Neutrophil (primary cell): Measurements from ENCODE around the gene TCF19.

Experiments used
- H3K27ac ChIP-seq: fragments of 200-600 bp; sonication (generic); 2 replicates; pipeline ENCODE4 v1.5.1; 2016; ENCODE audit warnings: mild to moderate bottlenecking, moderate library complexity
- H3K27me3 ChIP-seq: fragments of 200-600 bp; sonication (generic); 2 replicates; pipeline ENCODE4 v1.6.0; 2016; ENCODE audit warnings: mild to moderate bottlenecking
- H3K36me3 ChIP-seq: fragments of 200-600 bp; sonication (generic); 2 replicates; pipeline ENCODE4 v1.5.1; 2017
- H3K4me1 ChIP-seq, 2 experiments: fragments of 200-600 bp in 1 of 2; sonication (generic) in 1 of 2; 1 replicate in 1 of 2; 2 replicates in 1 of 2; pipeline versions ENCODE4 v1.5.1 to v1.6.1; 2013 to 2016; ENCODE audit warnings: low read depth in 1 of 2, low read length in 1 of 2, mild to moderate bottlenecking in 1 of 2, moderate library complexity in 1 of 2; ENCODE audit not compliant: control insufficient read depth in 1 of 2, insufficient read depth in 1 of 2
- H3K4me3 ChIP-seq, 2 experiments: fragments of 200-600 bp in 1 of 2; sonication (generic) in 1 of 2; 1 replicate in 1 of 2; 2 replicates in 1 of 2; pipeline ENCODE4 v1.5.1; 2013 to 2016; ENCODE audit warnings: low read depth in 1 of 2, low read length in 1 of 2, mild to moderate bottlenecking in 1 of 2, moderate library complexity in 1 of 2
- H3K9me3 ChIP-seq: fragments of 200-600 bp; sonication (generic); 2 replicates; pipeline ENCODE4 v1.5.1; 2016
- CTCF ChIP-seq: fragments of 200-600 bp; sonication (generic); IDR thresholded peaks from 2 replicates; pipeline ENCODE4 v1.5.1; 2016; ENCODE audit warnings: antibody characterized with exemption

Gene TCF19

GRCh38 chr6:31114541-31114878 lies 43.9 kb upstream of the TCF19 start, which contains the start of gene PSORS1C1:
Gene PSORS1C1, plus strand, starts transcription at chr6:31114800. Its CDS starts 14,833 bp downstream, at chr6:31129633.
- Histone ChIP-seq H3K4me3 (no peak within 1 kb of the TSS), H3K9me3 (no peaks in the 10 kb centered on the region), H3K27ac (no peak within 1 kb of the TSS), H3K4me1 (no peaks in the 10 kb centered on the region), H3K36me3 (no peaks in the 10 kb centered on the region), H3K27me3 (peaks cover 44% of the 10 kb centered on the region)
- TF ChIP-seq CTCF = no peak

- H3K4me3 ChIP-seq = no peak overlapping the region
- H3K27ac ChIP-seq = no peak overlapping the region
- no peaks in the 10 kb centered on the region for H3K4me1 ChIP-seq
- H3K27me3 ChIP-seq = peaks cover 42% of the 10 kb centered on the region
- H3K9me3 ChIP-seq = no peaks in the 10 kb centered on the region
- TF ChIP-seq CTCF = no peak
- H3K36me3 ChIP-seq = no peaks in the 10 kb centered on the region
Observed at GRCh38 chr6:31114970-31115849, 43.2 kb upstream of the TCF19 start.

GRCh38 chr6:31115941-31116560 lies 42.3 kb upstream of the TCF19 start:
- no peak overlapping the region for H3K4me3 ChIP-seq
- TF ChIP-seq CTCF = no peak
- H3K27ac ChIP-seq = no peak overlapping the region
- H3K4me1 ChIP-seq = no peaks in the 10 kb centered on the region
- peaks cover 39% of the 10 kb centered on the region for H3K27me3 ChIP-seq
- H3K36me3 ChIP-seq = no peaks in the 10 kb centered on the region
- H3K9me3 ChIP-seq = no peaks in the 10 kb centered on the region

- Histone ChIP-seq H3K4me1 (no peaks in the 10 kb centered on the region), H3K36me3 (no peaks in the 10 kb centered on the region), H3K4me3 (no peak overlapping the region), H3K9me3 (no peaks in the 10 kb centered on the region), H3K27me3 (peaks cover 37% of the 10 kb centered on the region), H3K27ac (no peak overlapping the region)
- no peak for TF ChIP-seq CTCF
Observed at GRCh38 chr6:31116661-31117385, 41.6 kb upstream of the TCF19 start.

- H3K9me3 ChIP-seq = no peaks in the 10 kb centered on the region
- H3K36me3 ChIP-seq = no peaks in the 10 kb centered on the region
- peaks cover 37% of the 10 kb centered on the region for H3K27me3 ChIP-seq
- no peak overlapping the region for H3K27ac ChIP-seq
- no peak overlapping the region for H3K4me3 ChIP-seq
- TF ChIP-seq CTCF = no peak
- H3K4me1 ChIP-seq = no peaks in the 10 kb centered on the region
Observed at GRCh38 chr6:31118178-31118577, 40.2 kb upstream of the TCF19 start.
